SW480 (cell line): ENCODE measurements around the gene SAMD15.
A peak's percentile ranks its signal among the peaks of the same experiment; 100 is the strongest.
"Not testable (repeated sequence)": the region's sequence is repeated elsewhere in the genome, so short reads cannot be mapped to it uniquely, and the experiment has no call there.

Experiments
- DNase-seq: peaks from one replicate; pipeline ENCODE4 v3.0.0-alpha.2; 2016; ENCODE audit warnings: low spot score

The SAMD15 gene

DNA sequence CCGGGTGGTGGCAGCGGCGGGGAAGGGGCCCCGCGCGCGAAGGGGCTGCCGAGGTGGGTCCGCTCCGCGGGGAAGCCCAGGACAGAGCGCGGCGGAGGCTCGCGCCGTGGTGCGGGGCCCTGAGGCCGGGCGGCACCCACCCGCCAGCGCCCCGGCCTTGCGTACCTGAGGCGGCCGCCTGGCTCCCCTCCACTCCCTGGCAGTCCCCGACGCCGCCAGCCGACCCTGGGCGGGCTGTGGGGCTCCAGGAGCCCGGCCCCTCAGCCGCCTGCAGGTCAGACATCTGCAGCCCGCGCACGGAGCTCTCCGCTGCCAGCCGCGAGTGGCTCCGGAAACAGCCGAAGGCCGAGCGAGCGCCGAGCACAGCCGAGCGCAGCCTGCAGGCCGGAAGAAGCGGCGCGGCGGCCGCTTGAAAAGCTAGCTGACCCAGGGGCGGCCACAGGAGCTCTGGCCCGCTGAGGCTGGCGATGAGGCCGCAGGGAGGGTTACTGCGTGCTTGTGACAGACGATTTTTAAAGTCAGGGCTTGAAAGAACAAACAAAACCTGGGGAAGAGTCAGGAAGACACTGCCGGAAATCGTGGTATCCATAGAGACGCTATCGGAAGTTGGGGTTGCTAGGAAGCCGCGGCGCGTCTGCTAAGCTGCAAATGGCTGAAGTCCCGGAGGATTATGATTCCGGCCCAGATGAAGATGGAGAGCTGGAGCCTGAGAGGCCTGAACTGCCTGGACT lies at the start of gene SAMD15, which contains the start of gene TMED8:
Gene SAMD15 (plus strand): TSS at position 609 of the 731 bp plus-strand sequence. CDS start 40 bp downstream, at position 649.
Gene TMED8 (minus strand): TSS at position 324 of the 731 bp plus-strand sequence. CDS start 41 bp downstream, at position 283.
- peak; percentile 82 for DNase-seq

DNA sequence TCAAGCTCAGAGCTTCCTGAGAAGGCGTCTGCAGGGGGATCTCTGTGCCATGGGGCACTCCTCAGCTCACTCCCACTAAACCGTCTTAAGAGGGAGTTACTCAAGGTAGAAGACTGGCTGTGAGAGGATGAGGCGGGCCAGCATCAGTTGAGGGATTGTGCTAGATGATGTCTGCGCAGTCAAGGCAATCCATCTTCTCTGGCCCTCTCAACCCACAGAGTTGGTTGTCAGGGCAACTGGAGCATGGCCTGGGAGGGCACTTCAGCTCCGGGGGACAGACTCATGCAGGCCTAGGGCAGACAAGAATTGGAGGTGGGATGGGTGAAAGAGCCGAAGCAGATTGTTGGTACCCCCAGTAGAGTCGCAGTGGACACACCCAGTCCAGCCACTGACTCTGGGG lies 47.3 kb upstream of the SAMD15 start:
- no peak for DNase-seq

DNA sequence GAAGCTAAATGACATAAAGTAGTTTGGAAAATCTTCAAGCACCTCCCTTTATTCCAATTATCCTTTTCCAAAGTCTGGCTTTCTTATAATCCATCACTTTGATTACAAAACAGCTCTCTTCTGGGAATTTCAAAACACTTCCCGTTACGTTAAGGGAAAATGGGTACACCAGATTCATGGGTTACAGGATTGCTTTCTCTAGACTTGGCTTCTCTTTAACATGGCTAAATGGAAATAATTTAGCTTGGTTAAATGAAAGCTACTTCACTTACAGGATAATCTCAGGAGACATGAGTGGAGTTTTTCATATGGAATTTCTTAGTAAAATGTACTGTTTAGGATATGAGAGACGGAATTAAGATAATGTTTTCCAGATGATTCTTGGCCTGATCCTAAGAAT lies 41.6 kb upstream of the SAMD15 start:
- DNase-seq, result no peak

DNA sequence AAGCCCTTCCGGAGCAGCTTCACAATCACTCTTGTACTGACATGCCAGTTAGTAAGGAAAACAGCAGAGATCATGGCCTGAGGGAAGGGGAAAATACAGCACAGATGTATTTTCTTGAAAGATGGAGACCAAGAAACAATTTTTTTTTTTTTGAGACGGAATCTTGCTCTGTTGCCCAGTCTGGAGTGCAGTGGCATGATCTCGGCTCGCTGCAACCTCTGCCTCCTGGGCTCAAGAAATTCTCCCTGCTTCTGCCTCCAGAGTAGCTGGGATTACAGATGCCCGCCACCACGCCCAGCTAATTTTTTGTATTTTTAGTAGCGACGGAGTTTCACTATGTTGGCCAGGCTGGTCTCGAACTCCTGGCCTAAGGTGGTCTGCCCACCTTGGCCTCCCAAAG lies 39.9 kb upstream of the SAMD15 start:
- DNase-seq, result not testable (repeated sequence)

DNA sequence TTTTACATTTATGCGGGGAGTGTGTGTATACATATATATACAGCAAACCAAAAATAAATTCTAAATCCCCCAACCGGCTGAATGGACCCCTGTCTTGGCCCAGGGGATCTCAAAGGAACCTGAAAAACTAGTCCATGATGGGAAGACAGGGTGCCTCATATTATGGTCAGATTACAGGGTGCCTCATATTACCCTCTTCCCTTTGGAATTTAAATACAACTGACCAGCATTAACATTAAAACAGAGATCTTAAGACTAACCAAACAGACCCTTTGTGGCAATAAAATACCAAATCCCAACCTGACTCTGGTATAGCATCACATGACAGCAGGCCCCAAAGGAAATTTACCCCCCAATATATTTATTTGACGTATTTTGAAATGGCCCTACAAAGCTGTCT lies 39.3 kb upstream of the SAMD15 start:
- DNase-seq, result no peak

DNA sequence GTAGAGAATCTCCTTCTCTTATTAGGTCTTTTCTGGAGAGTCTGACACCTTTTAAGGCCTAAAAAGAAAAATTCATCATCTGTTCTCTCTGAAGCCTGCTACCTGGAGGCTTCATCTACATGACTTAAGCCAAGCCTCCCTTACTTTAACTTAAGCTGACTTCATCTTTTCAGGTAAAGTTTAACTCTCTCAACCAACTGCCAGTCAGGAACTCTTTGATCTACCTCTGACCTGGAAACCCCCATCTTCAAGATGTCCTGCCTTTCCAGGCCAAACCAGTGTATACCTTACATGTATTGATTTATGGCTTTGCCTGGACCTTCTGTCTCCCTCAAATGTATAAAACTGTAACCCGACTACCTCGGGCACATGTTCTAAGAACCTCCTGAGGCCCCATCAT lies 38.9 kb upstream of the SAMD15 start:
- no peak for DNase-seq

DNA sequence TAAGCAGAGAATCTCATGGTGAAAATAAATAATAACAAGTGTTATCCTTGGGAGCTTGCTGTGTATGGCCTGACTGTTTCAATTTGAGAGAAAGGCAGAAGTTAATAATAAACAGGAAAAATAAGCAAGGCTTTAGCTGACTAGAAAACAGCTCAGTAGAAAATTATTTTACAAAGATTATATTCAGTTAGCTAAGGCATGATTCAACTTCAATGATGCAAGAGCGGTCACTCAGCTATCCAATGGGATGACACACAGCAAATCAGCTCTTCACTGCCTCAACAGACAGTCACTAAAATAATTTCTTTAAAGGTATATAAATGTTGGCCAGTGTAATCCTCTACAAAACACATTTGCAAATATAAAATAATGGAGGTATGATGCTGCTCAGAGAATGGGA lies 37.8 kb upstream of the SAMD15 start:
- no peak for DNase-seq

DNA sequence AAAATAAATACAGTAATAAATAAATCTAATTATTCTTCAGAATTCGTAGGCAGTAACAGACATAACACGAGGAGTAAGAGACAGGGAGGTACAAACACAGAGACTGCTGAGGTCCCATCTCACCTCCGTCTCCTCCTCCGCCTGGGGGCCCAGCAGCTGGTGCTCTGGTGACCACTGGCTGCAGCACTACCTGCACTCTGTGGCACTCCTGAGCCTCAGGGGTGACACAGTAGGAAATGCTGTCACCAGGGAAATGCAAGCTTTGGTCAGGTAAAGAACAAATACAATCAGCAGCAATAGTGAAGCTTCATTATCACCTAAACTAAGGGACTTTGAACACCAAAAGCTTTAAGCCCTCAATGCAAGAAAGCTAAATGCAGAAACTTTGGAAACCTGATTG lies 36.8 kb upstream of the SAMD15 start:
- DNase-seq, result no peak

DNA sequence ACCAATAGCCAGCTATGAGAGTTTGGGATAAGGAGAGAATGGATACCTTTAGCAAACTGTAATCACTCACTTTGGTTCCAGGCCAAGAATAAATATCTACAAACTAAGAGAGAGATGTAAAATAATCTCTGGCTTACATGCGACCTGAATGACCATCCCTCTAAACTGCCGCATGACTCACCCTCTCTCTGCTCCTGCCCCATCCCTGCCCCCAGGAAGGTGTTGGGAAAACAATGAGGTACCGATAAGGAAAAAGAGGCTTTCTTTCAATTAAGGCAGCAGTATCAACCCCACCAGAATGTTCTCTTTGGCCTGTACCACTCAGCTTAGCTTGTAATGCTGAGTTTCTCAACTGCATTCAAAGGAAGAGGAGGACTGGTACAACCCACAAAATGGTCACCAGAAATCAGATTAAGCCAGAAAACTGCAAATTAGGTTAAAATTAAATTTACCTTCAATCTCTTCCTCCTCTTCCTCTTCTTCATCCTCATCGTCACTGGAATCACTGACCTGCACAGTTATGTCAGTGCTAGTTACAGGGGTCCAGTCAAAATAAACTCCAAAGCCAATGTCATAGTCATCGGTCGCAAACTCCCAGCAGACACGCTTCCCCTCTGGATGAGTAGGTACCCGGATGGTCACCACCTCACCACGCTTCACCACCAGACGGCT lies 34.3 kb upstream of the SAMD15 start:
- no peak for DNase-seq

DNA sequence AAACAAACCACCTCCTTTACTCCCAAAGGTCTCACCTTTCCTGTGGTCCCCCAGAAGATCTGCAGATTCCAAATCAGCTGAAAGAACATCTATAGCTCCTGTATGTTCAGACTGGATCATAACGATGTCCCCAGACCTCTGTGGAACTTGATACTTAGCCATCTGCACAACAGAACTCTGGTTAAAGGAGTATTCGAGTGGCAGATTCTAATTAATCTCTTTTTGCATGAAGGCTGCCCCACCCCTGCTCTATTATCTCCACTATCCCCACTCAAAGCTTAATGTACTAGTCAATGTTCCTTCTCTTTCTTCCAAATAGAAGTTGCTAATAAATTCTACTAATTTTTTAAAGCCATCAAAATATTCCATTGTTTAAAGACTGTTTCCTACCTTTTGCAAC lies 33.5 kb upstream of the SAMD15 start:
- DNase-seq, result no peak

DNA sequence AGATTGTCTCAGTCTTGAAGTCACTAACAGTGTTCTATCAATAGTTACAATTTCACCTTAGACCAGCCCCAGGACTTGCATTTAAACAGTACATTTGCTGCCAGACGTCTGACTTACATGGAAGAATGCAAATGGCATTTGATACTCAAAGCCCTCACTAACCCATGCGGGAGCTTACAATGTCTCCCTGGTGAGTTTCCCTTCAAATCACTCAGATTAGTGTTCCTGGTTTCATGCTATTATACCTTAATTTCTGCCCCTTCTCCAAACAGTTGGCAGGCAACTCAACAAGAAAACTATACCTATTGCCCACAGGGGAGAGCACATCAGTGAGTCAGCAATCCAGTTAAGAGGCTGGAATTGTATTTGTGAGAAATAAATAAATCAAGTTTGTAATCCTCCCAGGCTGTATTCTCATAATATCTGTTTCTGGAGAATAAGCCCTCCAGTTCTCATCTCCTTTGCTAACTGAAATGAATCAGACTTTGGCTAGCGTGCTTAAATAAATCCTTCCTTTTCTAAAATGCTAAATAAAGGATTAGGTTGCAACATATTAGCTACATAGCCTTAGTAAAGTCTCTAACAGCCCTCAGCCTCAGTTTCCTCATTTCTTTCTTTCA lies 32.7 kb upstream of the SAMD15 start:
- DNase-seq, result no peak

DNA sequence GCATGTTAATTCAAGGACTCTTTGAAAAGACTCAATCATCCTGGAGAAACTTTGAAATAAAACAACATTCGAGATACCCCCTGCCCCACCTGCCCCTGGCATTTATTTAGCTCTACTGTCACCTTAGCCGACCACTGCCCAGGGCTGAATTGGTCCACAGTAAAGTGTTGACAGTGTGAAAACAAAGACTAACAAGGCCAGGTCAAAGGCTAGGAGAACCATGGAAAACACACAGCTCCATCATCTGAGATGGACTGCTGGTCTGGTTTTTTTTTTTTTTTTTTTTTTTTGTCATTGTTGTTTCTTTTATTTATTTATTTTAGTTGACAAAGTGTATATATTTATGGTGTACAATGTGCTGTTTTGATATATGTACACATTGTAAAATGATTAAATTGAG lies 30.7 kb upstream of the SAMD15 start:
- DNase-seq, result no peak

DNA sequence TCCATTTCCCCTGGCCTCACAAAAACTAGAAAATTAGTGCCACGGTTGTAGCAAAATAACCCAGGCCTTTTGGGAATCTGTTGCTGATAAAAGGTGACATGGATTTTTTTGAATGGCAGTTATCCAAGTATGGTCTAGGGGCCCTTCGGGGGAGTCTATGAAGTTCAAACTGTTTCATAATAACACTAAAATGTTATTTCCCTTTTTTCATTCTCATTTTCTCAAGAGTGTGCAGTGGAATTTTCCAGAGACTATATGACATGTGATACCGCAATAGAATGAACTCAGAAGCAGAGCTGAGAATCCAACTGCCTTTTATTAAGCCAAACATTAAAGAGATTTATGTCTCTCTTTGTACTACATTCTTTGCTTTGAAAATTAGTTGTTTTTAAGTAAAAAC lies 29.4 kb upstream of the SAMD15 start:
- no peak for DNase-seq

DNA sequence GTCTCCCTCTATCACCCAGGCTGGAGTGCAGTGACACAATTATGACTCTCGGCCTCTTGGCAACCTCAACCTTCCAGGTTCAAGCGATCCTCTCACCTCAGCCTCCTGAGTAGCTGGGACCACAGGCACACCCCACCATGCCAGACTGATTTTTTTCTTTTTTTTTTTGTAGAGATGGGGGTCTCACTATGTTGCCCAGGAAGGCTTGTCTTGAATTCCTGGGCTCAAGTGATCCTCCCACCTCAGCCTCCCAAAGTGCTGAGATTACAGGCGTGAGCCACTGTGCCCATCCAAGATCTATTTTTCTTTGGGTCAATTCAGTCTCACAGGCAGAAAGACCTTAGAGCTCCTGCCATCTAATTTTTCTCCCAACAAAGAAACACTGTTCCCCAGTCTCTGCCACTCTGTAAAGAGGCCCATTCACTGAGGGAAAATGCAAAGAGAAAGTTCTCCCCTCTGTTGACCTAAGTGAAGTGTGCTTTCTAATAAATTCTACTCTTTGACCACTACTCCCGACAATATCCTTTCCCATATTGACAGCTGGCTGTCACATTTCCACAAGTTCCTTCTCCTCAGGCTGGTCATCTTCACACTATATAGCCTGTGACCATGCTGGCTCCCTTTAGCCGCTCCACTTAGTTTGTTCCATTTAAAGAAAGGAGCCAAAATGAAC lies 23.6 kb upstream of the SAMD15 start:
- no peak for DNase-seq

DNA sequence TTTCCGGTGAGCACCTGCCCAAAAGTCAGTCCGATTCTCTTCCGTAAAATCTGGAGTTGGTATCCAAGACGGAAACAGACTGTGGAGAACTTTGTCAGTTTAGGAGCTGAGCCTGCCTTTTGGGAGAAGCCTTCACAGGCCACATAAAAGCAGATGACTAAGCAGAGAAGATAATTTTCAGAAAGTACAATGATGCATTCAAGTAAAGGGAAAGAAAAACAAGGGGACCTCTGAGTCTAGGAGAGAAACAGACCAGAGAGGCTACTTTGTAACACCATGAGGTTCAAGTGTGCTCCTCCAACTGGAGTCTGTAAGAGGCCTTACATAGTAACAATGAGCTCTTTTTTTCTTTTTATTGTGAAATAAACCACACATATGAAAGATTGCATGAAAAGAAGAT lies 21.4 kb upstream of the SAMD15 start:
- DNase-seq, result no peak

DNA sequence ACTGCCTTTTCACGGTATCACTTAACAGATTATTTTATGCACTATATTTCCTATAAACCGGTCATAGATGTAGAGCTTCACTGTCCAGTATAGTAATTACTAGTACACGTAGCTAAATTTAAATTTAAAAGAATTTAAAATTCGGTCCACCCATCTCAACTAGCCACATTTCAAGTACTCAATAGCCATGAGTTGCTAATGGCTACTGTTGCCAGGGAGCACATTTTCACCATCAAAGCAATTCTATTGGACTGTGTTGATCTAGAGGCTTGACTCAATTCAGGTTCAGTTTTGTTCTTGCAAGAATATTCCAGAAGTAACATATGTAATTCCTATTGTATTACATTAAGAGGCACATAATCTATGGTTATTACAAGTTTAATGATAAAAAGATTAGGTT lies 20.3 kb upstream of the SAMD15 start:
- no peak for DNase-seq

DNA sequence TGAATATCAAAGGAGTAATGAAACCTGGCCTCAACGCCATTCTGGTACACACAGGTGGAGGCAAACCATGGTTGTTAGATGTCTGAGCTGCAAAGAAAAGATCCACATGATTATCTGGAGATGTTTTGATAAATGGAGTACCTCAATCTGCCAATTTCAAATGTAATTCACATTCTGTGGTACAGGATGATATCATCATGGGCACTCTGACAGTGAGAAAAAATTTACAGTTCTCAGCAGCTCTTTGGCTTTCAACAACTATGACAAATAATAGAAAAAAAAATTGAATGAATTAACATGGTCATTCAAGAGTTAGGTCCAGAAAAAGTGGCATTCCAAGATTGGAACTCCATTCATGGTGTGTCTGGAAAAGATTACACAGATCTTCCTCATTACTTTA lies 17.6 kb upstream of the SAMD15 start:
- DNase-seq, result no peak

DNA sequence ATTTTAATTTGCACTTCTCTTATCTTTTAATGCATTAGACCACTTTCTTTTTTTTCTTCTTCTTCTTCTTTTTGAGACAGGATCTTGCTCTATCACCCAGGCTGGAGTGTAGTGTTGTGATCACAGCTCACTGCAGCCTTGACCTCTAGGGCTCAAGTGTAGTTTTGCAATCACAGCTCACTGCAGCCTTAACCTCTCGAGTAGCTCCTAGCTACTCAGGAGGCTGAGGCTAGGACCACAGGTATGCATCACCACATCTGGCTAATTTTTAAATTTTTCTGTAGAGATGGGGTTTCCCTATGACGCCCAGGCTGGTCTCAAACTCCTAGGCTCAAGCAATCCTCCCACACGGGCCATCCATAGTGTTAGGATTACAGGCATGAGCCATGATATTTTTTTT lies 13.0 kb upstream of the SAMD15 start:
- no peak for DNase-seq

DNA sequence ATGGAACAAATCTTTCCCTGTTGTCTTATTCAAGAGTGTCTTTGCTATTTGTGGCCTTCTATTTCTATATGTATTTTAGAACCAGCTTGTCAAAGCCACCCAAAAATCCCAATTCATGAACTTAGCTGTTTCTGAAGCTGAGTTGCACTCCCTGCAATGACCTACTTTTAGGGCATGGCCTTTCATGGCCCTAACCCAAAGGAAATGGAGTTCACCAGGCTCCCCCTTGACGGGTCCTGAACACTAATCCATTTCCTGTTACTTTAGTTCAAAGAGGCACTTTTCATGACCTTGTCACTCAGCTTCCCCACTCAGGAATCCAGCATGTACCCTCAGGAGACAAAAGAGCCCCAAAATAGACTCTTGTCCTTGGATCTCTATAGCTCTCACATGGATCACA lies 7.9 kb upstream of the SAMD15 start:
- DNase-seq, result no peak

DNA sequence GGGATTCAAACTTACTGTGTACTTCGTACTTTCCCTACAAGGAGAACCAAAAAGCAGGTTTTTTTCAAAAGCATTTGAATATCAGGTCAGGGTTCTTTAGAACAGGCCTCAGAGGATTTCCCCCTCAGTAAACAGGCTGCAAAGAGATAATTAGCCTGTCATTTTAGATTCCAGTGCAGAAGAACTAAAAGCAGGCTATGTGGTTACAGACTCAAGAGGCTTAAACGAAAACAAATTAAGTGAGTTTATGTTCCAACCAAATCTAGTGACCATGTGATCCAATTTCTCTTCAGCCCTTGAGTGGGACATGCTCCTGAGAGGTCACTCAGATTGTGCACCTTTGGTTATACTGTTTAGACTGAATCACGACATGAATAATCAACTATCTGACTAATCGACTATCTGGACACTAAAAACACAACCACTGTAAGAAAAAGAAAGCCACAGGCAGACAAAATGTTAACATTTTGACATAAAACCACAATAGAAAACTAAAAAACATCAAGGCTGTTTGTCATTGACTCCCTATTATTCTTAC lies 4.8 kb upstream of the SAMD15 start:
- DNase-seq, result no peak

DNA sequence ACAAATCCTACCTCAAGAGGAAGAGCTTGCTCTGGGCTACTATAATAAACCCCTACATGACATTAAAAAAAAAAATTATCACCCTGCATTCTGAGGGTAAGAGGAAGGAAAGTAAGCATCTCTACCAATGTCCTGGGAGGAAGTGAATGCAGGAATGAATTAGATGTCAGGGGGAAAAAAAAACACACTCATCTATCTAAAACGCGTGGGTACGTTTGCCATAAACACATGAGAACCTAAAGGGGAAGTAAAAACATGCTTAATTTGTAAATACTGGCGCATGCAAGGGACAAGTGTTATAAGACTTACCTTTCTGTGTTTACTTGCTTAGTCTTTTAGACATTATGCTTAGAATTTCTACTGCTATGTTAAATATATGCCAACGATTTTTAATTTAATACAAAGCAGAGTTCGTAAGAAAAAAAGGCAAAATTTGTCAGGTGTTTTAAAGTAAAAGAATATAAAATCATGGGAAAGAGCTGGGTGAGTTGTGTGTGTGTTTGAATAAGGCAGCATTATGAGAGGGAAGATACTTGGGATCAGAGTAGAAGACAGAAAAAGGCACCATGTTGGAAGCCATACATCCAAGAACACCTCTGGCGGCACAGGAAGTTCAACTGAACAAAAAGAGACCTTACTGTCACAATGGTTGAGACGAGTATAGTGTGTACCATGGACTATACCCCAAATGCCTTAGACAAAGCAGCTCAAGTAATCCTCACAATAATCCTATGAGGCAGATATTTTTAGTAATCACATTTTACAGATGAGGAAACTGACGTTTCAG lies 1.8 kb upstream of the SAMD15 start:
- no peak for DNase-seq
